Mesothelial cell of epicardium (in vitro differentiated cells): ENCODE data around the gene PPIP5K2. TPM values are rescaled to one million over a fixed set of nuclear protein-coding genes. Genes with fewer than 3 reads are reported as not detected.

ENCODE experiments used
- DNase-seq, 2 experiments: peaks; one replicate each; pipeline ENCODE4 v3.0.0; 2021; ENCODE audit warnings: low spot score in 2 of 2; ENCODE audit not compliant: unreplicated experiment in 2 of 2
- H3K27ac Mint-ChIP-seq: 2 replicates; pipeline ENCODE4 v1.8.0; 2021; ENCODE audit warnings: mixed read lengths
- H3K27me3 Mint-ChIP-seq: 2 replicates; pipeline ENCODE4 v1.8.0; 2021; ENCODE audit warnings: low read depth, mixed read lengths
- H3K36me3 Mint-ChIP-seq: 2 replicates; pipeline ENCODE4 v1.8.0; 2021; ENCODE audit warnings: mixed read lengths
- H3K4me1 Mint-ChIP-seq: 2 replicates; pipeline ENCODE4 v1.8.0; 2021; ENCODE audit warnings: mixed read lengths
- H3K4me3 Mint-ChIP-seq: 2 replicates; pipeline ENCODE4 v1.8.0; 2021; ENCODE audit warnings: mild to moderate bottlenecking, moderate library complexity, mixed read lengths
- H3K9me3 Mint-ChIP-seq: 2 replicates; pipeline ENCODE4 v1.8.0; 2021; ENCODE audit warnings: mixed read lengths
- CTCF ChIP-seq: fragments of 200-600 bp; sonication (generic); IDR thresholded peaks from one replicate; pipeline ENCODE4 v1.5.0; 2021; ENCODE audit warnings: antibody characterized with exemption; ENCODE audit not compliant: unreplicated experiment
- total RNA-seq: library from RNA; stranded (reverse); gene quantifications from 3 replicates; pipeline ENCODE4 v1.2.1, GENCODE V29; 2021

PPIP5K2 gene
- total RNA-seq, 1 donor from 2014 or later = 79.4 TPM

DNA sequence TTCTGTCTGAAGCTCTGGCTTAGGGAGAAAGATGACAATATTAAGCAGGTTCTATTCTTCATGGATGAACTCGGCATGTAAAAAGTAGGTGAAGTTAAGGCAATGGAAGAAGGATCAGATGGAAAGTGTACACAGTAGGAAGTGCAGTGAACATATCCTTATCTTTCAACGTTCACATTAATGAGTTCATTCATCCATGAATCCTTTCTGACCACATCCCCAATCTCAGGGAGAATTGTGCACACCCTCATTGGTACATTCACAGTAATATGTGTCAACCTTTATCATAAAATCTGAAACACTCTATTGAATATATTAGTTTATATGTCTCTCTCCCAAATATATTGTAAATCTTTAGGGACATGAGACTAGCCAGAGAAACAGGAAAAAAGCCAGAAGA, 5.7 kb upstream of the PPIP5K2 start:
- H3K27ac Mint-ChIP-seq = no peak overlapping the region
- H3K9me3 Mint-ChIP-seq = peaks cover 8% of the 10 kb centered on the region
- no peak overlapping the region for H3K4me3 Mint-ChIP-seq
- no peak for DNase-seq
- no peaks in the 10 kb centered on the region for H3K27me3 Mint-ChIP-seq
- TF ChIP-seq CTCF = no peak
- H3K4me1 Mint-ChIP-seq = peaks cover 13% of the 10 kb centered on the region
- peaks cover 3% of the 10 kb centered on the region for H3K36me3 Mint-ChIP-seq

DNA sequence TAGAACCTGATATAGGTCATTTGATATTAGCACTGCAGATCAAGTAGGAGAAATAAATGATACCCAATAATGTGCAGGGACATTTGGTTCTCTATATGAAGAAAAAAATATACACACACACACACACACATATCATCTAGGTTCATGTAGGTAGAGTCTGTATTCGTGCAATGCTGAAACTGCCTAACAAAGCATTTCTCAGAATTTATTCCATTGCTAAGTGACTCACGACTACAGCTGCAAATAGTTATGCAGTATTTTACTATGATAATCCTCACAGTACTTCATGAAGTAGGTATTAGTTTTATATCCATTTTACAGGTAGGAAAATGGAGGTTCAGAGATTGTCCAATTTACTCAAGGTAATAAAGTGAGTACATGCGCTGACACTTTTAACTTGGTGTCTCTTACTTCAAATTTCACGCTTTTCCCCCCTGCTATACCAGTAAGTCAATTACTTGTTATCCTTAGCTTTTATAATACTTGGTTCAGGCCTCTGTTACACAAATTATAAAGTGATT, 2.6 kb upstream of the PPIP5K2 start:
- Mint-ChIP-seq H3K9me3 (no peaks in the 10 kb centered on the region), H3K4me1 (peaks cover 30% of the 10 kb centered on the region), H3K27me3 (no peaks in the 10 kb centered on the region), H3K4me3 (no peak overlapping the region), H3K27ac (no peak overlapping the region), H3K36me3 (no peaks in the 10 kb centered on the region)
- DNase-seq = no peak
- no peak for TF ChIP-seq CTCF

DNA sequence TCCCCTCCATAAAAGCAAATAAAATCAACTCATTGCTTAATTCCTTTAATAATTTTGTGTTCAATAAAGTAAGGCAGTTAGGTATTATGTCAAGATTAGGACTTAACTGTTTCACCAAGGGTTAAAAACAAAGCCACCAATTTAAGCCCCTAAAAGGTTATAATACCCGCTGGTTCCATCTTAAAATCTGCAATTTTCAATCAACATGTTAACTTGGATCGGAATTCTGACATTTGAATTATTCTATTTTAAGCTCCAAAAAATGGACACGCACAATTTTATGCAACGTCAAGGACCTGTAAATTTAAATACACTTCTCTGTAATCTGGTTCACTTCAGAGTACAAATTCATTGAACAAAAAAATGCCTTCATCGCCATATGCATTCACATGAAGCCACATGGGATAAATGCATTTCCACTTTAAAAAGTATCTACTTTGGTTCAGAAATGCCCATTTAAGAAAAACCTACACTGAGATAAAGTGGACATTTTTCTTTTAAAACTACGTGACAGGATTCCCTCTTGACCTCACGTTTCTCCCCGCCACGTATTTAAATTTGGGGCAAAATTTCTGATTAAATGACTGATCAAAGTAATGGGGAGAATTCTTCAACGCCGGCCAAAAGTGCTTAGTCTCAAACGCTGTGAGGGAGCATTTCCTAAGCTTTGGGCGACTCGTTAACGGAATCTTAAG, 884 bp upstream of the PPIP5K2 start:
- Mint-ChIP-seq H3K27me3 (no peaks in the 10 kb centered on the region), H3K27ac (peak overlapping the region; percentile 100), H3K9me3 (no peaks in the 10 kb centered on the region), H3K4me3 (peak overlapping the region; percentile 97), H3K4me1 (peaks cover 33% of the 10 kb centered on the region), H3K36me3 (peaks cover 3% of the 10 kb centered on the region)
- TF ChIP-seq CTCF = no peak
- no peak for DNase-seq

DNA sequence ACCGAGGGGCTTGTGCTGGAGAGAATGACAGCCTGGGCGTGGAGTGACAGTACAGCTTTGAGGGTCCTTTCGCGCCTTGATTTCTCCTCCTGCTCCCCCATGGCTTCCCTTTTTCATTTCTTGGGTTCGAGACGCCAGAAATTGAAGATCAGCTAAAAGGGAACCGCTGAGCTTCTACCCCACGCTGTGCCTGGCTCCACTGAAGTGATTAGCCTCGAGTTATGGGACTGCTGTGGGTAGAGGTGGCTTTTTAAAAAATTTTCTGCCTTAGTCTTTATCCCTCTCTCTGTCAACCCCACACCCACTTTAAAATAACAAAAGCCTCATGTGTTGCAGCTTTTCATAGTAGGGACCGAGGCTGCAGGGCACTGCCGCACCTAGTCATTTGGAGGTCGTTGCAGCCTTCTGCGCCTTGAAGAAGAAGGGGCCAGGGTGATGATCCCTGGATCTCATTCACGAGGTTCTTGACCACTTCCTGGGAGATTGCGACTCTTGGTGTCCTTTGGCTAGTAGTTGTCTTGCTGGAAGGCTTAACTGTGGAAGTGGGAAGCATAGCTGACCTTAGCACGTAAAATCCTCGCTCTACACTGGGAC, 603 bp downstream of the PPIP5K2 start:
- Mint-ChIP-seq H3K27ac (peak overlapping the region; percentile 100), H3K27me3 (no peaks in the 10 kb centered on the region), H3K4me3 (peak overlapping the region; percentile 97), H3K4me1 (peaks cover 31% of the 10 kb centered on the region), H3K36me3 (peaks cover 3% of the 10 kb centered on the region), H3K9me3 (no peaks in the 10 kb centered on the region)
- TF ChIP-seq CTCF = no peak
- DNase-seq = peak in 1 of 2 experiments; percentile 36

DNA sequence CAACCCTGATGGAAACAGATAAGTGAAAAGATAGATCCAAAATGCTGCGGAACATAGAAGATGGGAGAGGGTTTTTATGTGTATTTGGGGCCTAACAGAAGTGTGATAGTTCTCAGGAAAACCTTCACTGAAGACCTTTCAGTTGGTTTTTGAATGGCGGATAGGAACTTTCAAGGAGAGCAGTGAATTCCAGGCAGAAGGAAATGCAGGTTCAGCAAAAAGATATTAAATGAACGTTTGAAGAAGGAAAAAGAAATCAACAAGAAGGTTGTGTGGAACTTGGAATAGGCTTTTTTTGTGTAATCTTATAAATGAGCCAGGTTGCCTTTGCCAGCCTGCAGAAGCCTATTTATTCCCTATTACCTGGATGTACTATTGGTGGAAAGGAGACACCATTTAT, 2.1 kb downstream of the PPIP5K2 start:
- Mint-ChIP-seq H3K4me1 (peaks cover 31% of the 10 kb centered on the region), H3K27ac (no peak overlapping the region), H3K4me3 (no peak overlapping the region), H3K9me3 (no peaks in the 10 kb centered on the region), H3K27me3 (no peaks in the 10 kb centered on the region), H3K36me3 (peaks cover 3% of the 10 kb centered on the region)
- DNase-seq = no peak
- TF ChIP-seq CTCF = no peak
